Activated CD8-positive, alpha-beta T cell treated with anti-CD3 and anti-CD28 coated beads for 36 hours (primary cell): ENCODE results near the gene S1PR1. TPM values are rescaled to one million over a fixed set of nuclear protein-coding genes. Genes with fewer than 3 reads are reported as not detected.
A peak's percentile ranks its signal among the peaks of the same experiment; 100 is the strongest.
"Not testable (repeated sequence)": the region's sequence is repeated elsewhere in the genome, so short reads cannot be mapped to it uniquely, and the experiment has no call there.

ENCODE experiments used
- ATAC-seq: fragments of 200-7000 bp; cut with Tn5 transposase; one replicate; pipeline ENCODE4 v1.10.0; 2021; ENCODE audit warnings: mild to moderate bottlenecking, moderate library complexity
- CTCF ChIA-PET: fragments of 350-600 bp; sonication (Branson Sonifier 250); formaldehyde crosslinking; loops from one replicate; lab custom pipeline; 2021; ENCODE audit warnings: antibody characterized with exemption; lab: Charles Lee
- POLR2A ChIA-PET: fragments of 350-600 bp; sonication (Branson Sonifier 250); formaldehyde crosslinking; loops from one replicate; lab custom pipeline; 2021; ENCODE audit warnings: antibody characterized with exemption; lab: Charles Lee
- DNase-seq: peaks from one replicate; pipeline ENCODE4 v3.0.0-alpha.2; 2020
- H3K27ac Mint-ChIP-seq: one replicate; pipeline ENCODE4 v1.8.0; 2021; ENCODE audit warnings: mild to moderate bottlenecking, mixed read lengths
- H3K27me3 Mint-ChIP-seq: one replicate; pipeline ENCODE4 v1.8.0; 2021; ENCODE audit warnings: mixed read lengths
- H3K36me3 Mint-ChIP-seq: one replicate; pipeline ENCODE4 v1.8.0; 2021; ENCODE audit warnings: low read depth, mixed read lengths
- H3K4me1 Mint-ChIP-seq: one replicate; pipeline ENCODE4 v1.8.0; 2021; ENCODE audit warnings: low read depth, mixed read lengths
- H3K4me3 Mint-ChIP-seq: one replicate; pipeline ENCODE4 v1.8.0; 2021; ENCODE audit warnings: mild to moderate bottlenecking, moderate library complexity, mixed read lengths
- H3K9me3 Mint-ChIP-seq: one replicate; pipeline ENCODE4 v1.8.0; 2021; ENCODE audit warnings: mixed read lengths
- intact Hi-C: fragments of 100-400 bp; cut with micrococcal nuclease; formaldehyde crosslinking; loops from one replicate; pipeline ENCODE4 v1.10.0; 2022
- total RNA-seq, 2 experiments: library from RNA; stranded (reverse); gene quantifications; one replicate each; pipeline ENCODE4 v1.2.3, GENCODE V29; 2021
- TF ChIP-seq, protein P1 (sequence below): fragments of 200-600 bp; IDR thresholded peaks from one replicate; pipeline ENCODE4 v1.8.0; 2022; ENCODE audit warnings: antibody characterized with exemption, mild to moderate bottlenecking

Gene S1PR1
- total RNA-seq, 2 experiments from 2014 or later: 63.9 to 66.4 TPM

DNA sequence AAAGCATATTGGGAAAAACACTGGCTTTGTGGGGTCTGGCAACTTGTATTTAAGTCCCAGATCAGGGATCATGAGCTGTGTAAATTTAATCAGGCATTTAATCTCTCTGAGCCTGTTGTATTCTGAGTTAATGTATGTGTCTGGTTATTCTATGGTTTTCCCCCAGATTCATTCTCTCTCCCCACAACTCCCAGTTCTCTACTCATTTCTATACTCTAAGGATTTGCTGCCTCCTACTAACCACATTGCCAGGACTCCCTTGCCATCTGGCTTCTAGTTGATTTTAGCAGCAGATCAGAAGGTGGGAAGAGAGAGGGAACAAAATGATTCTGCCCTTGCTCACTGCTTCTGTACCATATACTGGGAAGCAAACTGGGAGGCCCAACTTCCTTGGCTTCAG is 31.4 kb upstream of the S1PR1 start:
- H3K27me3 Mint-ChIP-seq: no peaks in the 10 kb centered on the region
- H3K9me3 Mint-ChIP-seq: peaks cover 2% of the 10 kb centered on the region
- POLR2A ChIA-PET: interaction anchor here (0.5 kb wide), 1 partner anchor 245 kb away, joined by 4 read pairs; no protein-coding TSS in a partner anchor
- no peaks in the 10 kb centered on the region for H3K36me3 Mint-ChIP-seq
- intact Hi-C loops: no loop called here
- no peak overlapping the region for H3K27ac Mint-ChIP-seq
- ATAC-seq: peak; percentile 27
- TF ChIP-seq, protein P1, sequence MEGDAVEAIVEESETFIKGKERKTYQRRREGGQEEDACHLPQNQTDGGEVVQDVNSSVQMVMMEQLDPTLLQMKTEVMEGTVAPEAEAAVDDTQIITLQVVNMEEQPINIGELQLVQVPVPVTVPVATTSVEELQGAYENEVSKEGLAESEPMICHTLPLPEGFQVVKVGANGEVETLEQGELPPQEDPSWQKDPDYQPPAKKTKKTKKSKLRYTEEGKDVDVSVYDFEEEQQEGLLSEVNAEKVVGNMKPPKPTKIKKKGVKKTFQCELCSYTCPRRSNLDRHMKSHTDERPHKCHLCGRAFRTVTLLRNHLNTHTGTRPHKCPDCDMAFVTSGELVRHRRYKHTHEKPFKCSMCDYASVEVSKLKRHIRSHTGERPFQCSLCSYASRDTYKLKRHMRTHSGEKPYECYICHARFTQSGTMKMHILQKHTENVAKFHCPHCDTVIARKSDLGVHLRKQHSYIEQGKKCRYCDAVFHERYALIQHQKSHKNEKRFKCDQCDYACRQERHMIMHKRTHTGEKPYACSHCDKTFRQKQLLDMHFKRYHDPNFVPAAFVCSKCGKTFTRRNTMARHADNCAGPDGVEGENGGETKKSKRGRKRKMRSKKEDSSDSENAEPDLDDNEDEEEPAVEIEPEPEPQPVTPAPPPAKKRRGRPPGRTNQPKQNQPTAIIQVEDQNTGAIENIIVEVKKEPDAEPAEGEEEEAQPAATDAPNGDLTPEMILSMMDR: no peak
- DNase-seq: no peak
- H3K4me1 Mint-ChIP-seq: peaks cover 14% of the 10 kb centered on the region
- no peak overlapping the region for H3K4me3 Mint-ChIP-seq
- CTCF ChIA-PET: interaction anchor here (0.9 to 1.6 kb wide), 3 partner anchors 16 to 30 kb away, joined by 3 to 4 read pairs (median 3); no protein-coding TSS in a partner anchor

DNA sequence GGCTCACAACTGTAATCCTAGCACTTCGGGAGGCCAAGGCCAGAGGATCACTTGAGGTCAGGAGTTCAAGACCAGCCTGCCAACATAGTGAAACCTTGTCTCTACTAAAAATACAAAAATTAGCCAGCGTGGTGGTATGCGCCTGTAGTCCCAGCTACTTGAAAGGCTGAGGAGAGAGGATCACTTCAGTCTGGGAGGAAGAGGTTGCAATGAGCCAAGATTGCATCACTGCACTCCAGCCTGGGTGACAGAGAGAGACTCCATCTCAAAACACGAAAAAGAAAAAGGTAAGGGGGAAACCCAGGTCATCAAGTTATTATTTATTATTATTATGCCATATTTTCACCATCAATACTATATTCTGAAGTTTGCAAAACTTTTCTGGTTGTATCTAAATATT is 30.7 kb upstream of the S1PR1 start:
- DNase-seq, CTCF ChIA-PET: not testable (repeated sequence)

DNA sequence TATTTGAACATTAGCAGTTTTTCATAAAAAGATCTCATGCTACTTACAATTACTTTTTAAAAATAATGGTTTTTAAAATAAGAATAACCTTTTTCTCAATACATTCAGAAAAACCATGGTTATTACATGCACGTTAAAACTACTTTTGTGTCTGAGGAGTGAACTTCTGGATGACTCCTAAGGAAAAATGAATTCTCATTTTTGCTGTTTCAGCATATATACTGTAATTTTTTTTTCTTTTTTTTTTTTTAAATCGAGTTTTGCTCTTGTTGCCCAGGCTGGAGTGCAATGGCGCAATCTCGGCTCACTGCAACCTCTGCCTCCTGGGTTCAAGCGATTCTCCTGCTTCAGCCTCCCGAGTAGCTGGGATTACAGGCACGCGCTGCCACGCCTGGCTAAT is 29.5 kb upstream of the S1PR1 start:
- H3K4me3 Mint-ChIP-seq, intact Hi-C loops: not testable (repeated sequence)

More for the DNA sequence above, 30.7 kb upstream of the S1PR1 start:
- Mint-ChIP-seq H3K27ac (peak overlapping the region; percentile 20), H3K4me1 (peaks cover 13% of the 10 kb centered on the region)
- H3K9me3 Mint-ChIP-seq, H3K36me3 Mint-ChIP-seq, POLR2A ChIA-PET, H3K27me3 Mint-ChIP-seq, H3K4me3 Mint-ChIP-seq, intact Hi-C loops: not testable (repeated sequence)
- peak; percentile 51 for ATAC-seq

DNA sequence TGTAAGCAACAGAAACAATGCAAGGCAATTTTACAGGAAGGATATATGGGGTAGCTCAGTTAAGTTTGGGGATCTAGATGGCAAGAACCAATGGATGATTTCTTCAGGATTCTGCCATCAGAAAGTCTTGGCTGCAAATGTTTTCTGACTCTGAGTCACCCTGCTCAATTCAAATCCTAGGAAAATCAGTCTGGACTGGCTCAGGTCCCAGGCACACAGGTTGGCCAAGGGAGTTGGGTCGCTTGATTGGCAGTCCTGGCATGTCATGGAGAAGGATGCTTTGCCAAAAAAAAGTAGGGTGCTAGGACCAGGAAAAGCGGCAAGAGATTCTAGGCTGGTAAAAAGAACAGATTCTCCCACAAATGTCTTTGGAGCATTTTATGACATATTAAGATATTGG is 28.9 kb upstream of the S1PR1 start:
- Mint-ChIP-seq H3K36me3 (no peaks in the 10 kb centered on the region), H3K4me3 (no peak overlapping the region), H3K27ac (no peak overlapping the region), H3K27me3 (no peaks in the 10 kb centered on the region), H3K9me3 (no peaks in the 10 kb centered on the region), H3K4me1 (peaks cover 13% of the 10 kb centered on the region)
- no peak for ATAC-seq
- TF ChIP-seq, protein P1: no peak
- intact Hi-C loops: no loop called here
- DNase-seq: no peak
- CTCF ChIA-PET: interaction anchor here (1.2 to 1.3 kb wide), 2 partner anchors 9 to 16 kb away, joined by 3 read pairs; no protein-coding TSS in a partner anchor
- POLR2A ChIA-PET: no interaction called here

More for the DNA sequence above, 29.5 kb upstream of the S1PR1 start:
- H3K27ac Mint-ChIP-seq, ATAC-seq, H3K36me3 Mint-ChIP-seq, DNase-seq, POLR2A ChIA-PET, H3K9me3 Mint-ChIP-seq, H3K27me3 Mint-ChIP-seq: not testable (repeated sequence)
- CTCF ChIA-PET: interaction anchor here (1.3 kb wide), 1 partner anchor 17 kb away, joined by 3 read pairs; no protein-coding TSS in a partner anchor
- H3K4me1 Mint-ChIP-seq: peaks cover 13% of the 10 kb centered on the region

DNA sequence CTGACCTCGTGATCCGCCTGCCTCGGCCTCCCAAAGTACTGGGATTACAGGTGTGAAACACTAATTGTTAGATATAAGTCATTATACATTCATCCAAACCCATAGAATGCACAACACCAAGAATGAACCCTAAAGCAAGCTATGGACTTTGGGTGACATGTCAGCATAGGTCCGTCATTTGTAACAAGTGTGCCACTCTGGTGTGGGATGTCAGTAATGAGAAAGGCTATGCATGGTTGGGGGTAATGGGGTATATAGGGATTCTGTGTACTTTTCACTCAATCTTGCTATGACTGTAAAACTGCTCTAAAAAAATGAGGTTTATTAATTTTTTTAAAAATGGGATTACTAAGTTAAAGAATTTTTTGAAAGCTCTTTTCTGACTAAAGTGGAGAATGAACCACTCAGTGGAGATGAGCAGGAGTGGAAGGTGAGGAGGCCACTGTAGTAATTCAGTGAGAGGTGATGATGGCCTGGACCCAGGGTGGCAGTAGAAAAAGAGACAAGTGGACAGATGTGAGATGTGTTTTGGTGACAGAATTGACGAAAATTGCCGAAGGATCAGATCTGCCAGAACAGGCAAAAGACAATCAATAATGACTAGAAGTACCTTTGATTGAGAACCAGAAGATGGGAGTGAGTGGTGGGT is 21.3 kb upstream of the S1PR1 start:
- TF ChIP-seq, protein P1: no peak
- H3K27me3 Mint-ChIP-seq: no peaks in the 10 kb centered on the region
- CTCF ChIA-PET: interaction anchor here (0.6 to 1.0 kb wide), 3 partner anchors 21 to 73 kb away, joined by 3 read pairs; no protein-coding TSS in a partner anchor
- no peaks in the 10 kb centered on the region for H3K36me3 Mint-ChIP-seq
- ATAC-seq (peak; percentile 30), DNase-seq (no peak)
- no peaks in the 10 kb centered on the region for H3K9me3 Mint-ChIP-seq
- H3K27ac Mint-ChIP-seq: no peak overlapping the region
- H3K4me3 Mint-ChIP-seq: no peak overlapping the region
- POLR2A ChIA-PET: interaction anchor here (0.6 to 2.2 kb wide), 5 partner anchors 12 to 46 kb away, joined by 3 to 7 read pairs (median 3); no protein-coding TSS in a partner anchor
- H3K4me1 Mint-ChIP-seq: peaks cover 7% of the 10 kb centered on the region
- intact Hi-C loops: no loop called here

DNA sequence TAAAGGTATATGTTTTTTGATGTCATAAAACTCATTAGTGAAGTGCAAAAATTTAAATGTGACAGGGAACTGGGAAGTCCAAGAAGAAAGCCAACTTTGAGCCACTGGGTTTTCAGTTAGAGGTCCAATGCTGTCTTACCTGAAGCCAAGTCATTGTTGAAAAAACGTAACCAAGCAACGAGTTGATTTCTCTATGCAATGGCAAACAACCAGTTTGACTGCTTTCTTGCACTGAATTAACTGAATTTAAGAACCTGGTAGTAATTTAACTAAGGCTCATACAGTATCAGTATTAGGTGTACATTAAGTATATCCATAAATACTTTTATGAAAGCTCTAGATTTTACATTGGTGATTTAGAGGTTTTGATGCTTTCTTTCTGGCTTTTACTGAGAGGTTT is 20.2 kb upstream of the S1PR1 start:
- Mint-ChIP-seq H3K27ac (no peak overlapping the region), H3K9me3 (no peaks in the 10 kb centered on the region), H3K36me3 (no peaks in the 10 kb centered on the region), H3K4me1 (peaks cover 16% of the 10 kb centered on the region), H3K27me3 (no peaks in the 10 kb centered on the region), H3K4me3 (no peak overlapping the region)
- ChIA-PET CTCF (interaction anchor here (0.9 to 1.3 kb wide), 2 partner anchors 19 to 22 kb away, joined by 3 to 4 read pairs; no protein-coding TSS in a partner anchor), POLR2A (interaction anchor here (0.7 to 2.2 kb wide), 2 partner anchors 8 to 38 kb away, joined by 4 to 7 read pairs; no protein-coding TSS in a partner anchor)
- DNase-seq: no peak
- intact Hi-C loops: no loop called here
- no peak for ATAC-seq
- TF ChIP-seq, protein P1: no peak
